MM.1S (cell line): ENCODE results near the gene ZW10.
"Not testable (repeated sequence)": the region's sequence is repeated elsewhere in the genome, so short reads cannot be mapped to it uniquely, and the experiment has no call there.

ENCODE experiments used
- DNase-seq: peaks from one replicate; pipeline ENCODE4 v3.0.0-alpha.2; 2015
- H2AFZ ChIP-seq: fragments of 300-600 bp; sonication (generic); 2 replicates; pipeline ENCODE4 v1.6.0; 2016; ENCODE audit warnings: antibody characterized with exemption, low read length
- H3F3A ChIP-seq: fragments of 300-600 bp; sonication (generic); 2 replicates; pipeline ENCODE4 v1.6.1; 2016; ENCODE audit warnings: mild to moderate bottlenecking, antibody characterized with exemption, low read length, moderate library complexity, mixed read lengths; ENCODE audit not compliant: insufficient read depth
- H3K27ac ChIP-seq: fragments of 300-600 bp; sonication (generic); 2 replicates; pipeline ENCODE4 v1.5.1; 2016; ENCODE audit warnings: mild to moderate bottlenecking, low read length
- H3K27me3 ChIP-seq: fragments of 300-600 bp; sonication (generic); replicated peaks from 2 replicates; pipeline ENCODE4 v1.6.0; 2016; ENCODE audit warnings: low read length; ENCODE audit not compliant: insufficient read depth
- H3K36me3 ChIP-seq: fragments of 300-600 bp; sonication (generic); replicated peaks from 2 replicates; pipeline ENCODE4 v1.6.1; 2016; ENCODE audit warnings: mild to moderate bottlenecking, low read length, mixed read lengths; ENCODE audit not compliant: insufficient read depth
- H3K4me1 ChIP-seq: fragments of 300-600 bp; sonication (generic); 2 replicates; pipeline ENCODE4 v1.6.1; 2016; ENCODE audit warnings: low read length, mixed read lengths
- H3K4me2 ChIP-seq: fragments of 300-600 bp; sonication (generic); 2 replicates; pipeline ENCODE4 v1.6.0; 2016; ENCODE audit warnings: low read depth, low read length
- H3K4me3 ChIP-seq: fragments of 300-600 bp; sonication (generic); 2 replicates; pipeline ENCODE4 v1.5.1; 2016; ENCODE audit warnings: low read length, mixed read lengths
- H3K79me2 ChIP-seq: fragments of 300-600 bp; sonication (generic); 2 replicates; pipeline ENCODE4 v1.6.1; 2016; ENCODE audit warnings: mixed run types, low read length, mixed read lengths
- H3K9ac ChIP-seq: fragments of 300-600 bp; sonication (generic); 2 replicates; pipeline ENCODE4 v1.6.1; 2016; ENCODE audit warnings: low read length, mixed read lengths
- H3K9me2 ChIP-seq: fragments of 300-600 bp; sonication (generic); replicated peaks from 2 replicates; pipeline ENCODE4 v1.6.1; 2016; ENCODE audit warnings: mild to moderate bottlenecking, low read length, mixed read lengths; ENCODE audit not compliant: insufficient read depth
- H3K9me3 ChIP-seq: fragments of 300-600 bp; sonication (generic); replicated peaks from 2 replicates; pipeline ENCODE4 v1.6.1; 2016; ENCODE audit warnings: mild to moderate bottlenecking, low read length, mixed read lengths; ENCODE audit not compliant: insufficient read depth
- H4K20me1 ChIP-seq: fragments of 300-600 bp; sonication (generic); 2 replicates; pipeline ENCODE4 v1.6.1; 2016; ENCODE audit warnings: mild to moderate bottlenecking, low read length, moderate library complexity, mixed read lengths; ENCODE audit not compliant: insufficient read depth
- EZH2 ChIP-seq: fragments of 300-600 bp; sonication (generic); optimal IDR thresholded peaks from 2 replicates; pipeline ENCODE3; 2017; ENCODE audit warnings: low read depth, mild to moderate bottlenecking, antibody characterized with exemption, low read length, mixed read lengths
- EZH2phosphoT487 ChIP-seq: fragments of 300-600 bp; sonication (generic); IDR thresholded peaks from 2 replicates; pipeline ENCODE4 v1.6.1; 2018; ENCODE audit warnings: antibody characterized with exemption, low read length
- TF ChIP-seq, protein P1 (sequence below): fragments of 300-600 bp; sonication (generic); IDR thresholded peaks from 2 replicates; pipeline ENCODE4 v1.5.1; 2016; ENCODE audit warnings: antibody characterized with exemption, low read length, mixed read lengths

ZW10 gene

DNA sequence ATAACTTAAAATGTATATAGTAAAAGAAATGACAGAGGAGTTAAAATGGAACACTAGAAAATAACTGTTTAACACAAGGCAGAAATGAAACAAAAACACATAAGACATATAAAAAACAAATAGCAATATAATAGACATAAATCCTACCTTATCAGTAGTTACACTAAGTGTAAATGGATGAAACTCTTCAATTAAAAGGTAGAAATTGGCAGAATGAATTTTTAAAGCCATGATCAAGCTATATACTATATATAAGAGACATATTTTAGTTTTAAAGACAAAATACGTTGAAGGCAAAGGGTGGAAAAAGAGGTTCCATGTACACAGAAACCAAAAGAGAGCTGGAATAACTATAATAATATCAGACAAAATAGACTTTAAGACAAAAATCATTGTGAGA is 62.5 kb downstream of the ZW10 start:
- H3K4me3 ChIP-seq = no peak overlapping the region
- H4K20me1 ChIP-seq = no peaks in the 10 kb centered on the region
- no peaks in the 10 kb centered on the region for H3K9me3 ChIP-seq
- H3K27me3 ChIP-seq = no peaks in the 10 kb centered on the region
- no peak overlapping the region for H2AFZ ChIP-seq
- H3K4me1 ChIP-seq = no peaks in the 10 kb centered on the region
- H3K36me3 ChIP-seq = no peaks in the 10 kb centered on the region
- no peak overlapping the region for H3K9ac ChIP-seq
- no peak overlapping the region for H3K27ac ChIP-seq
- TF ChIP-seq, protein P1, sequence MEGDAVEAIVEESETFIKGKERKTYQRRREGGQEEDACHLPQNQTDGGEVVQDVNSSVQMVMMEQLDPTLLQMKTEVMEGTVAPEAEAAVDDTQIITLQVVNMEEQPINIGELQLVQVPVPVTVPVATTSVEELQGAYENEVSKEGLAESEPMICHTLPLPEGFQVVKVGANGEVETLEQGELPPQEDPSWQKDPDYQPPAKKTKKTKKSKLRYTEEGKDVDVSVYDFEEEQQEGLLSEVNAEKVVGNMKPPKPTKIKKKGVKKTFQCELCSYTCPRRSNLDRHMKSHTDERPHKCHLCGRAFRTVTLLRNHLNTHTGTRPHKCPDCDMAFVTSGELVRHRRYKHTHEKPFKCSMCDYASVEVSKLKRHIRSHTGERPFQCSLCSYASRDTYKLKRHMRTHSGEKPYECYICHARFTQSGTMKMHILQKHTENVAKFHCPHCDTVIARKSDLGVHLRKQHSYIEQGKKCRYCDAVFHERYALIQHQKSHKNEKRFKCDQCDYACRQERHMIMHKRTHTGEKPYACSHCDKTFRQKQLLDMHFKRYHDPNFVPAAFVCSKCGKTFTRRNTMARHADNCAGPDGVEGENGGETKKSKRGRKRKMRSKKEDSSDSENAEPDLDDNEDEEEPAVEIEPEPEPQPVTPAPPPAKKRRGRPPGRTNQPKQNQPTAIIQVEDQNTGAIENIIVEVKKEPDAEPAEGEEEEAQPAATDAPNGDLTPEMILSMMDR = no peak
- H3K9me2 ChIP-seq = no peaks in the 10 kb centered on the region
- no peaks in the 10 kb centered on the region for H3K79me2 ChIP-seq
- no peak for DNase-seq
- no peaks in the 10 kb centered on the region for H3F3A ChIP-seq
- no peak overlapping the region for H3K4me2 ChIP-seq

DNA sequence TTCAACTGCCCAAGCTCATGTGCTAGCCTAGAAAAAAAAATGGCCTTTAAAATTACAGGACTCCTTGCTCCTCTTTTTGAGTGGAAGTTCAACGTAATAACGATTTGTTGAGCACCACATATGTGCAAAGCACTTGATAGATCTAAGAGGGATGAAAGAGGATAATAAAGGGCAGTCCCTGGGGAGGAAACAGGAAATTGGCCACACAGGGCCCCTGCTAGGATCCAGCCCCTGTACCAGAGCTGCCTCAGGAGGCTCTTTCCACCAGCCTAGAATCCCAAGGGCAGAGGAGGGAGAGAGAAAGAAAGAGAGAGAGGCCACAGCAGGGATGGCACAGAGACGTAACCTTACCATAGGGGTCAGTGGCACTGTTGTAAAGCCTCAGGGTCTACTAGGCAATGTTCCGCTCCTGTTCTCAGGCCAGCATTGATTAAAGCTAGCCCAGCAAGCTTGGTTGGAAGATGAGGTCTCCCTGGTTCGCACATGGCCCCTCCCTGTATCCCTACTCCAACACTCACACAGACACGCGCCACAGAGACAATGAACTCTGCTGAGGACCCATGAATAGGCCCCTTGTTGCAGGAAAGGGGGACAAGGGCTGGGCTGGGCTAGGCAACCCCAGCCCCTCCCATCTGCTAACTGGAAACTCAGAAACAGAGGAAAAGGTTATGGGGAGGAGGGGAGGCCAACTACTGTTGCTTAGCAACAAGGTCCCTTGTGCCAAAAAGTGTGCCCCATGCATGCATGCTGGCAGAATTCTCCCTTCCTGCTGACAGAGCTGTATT is 67.4 kb downstream of the ZW10 start, which contains the start of gene TMPRSS5:
TMPRSS5 (minus strand) TSS at position 438 of the 785 bp plus-strand sequence; CDS start at position 354, 84 bp downstream.
- no peaks in the 10 kb centered on the region for H3K9me2 ChIP-seq
- H3K36me3 ChIP-seq = no peaks in the 10 kb centered on the region
- no peak within 1 kb of the TSS for H3K9ac ChIP-seq
- TF ChIP-seq EZH2 (no peak), EZH2phosphoT487 (no peak)
- TF ChIP-seq, protein P1 = no peak
- no peak within 1 kb of the TSS for H3K4me2 ChIP-seq
- no peaks in the 10 kb centered on the region for H3K79me2 ChIP-seq
- H3K27me3 ChIP-seq = no peaks in the 10 kb centered on the region
- H2AFZ ChIP-seq = no peak within 1 kb of the TSS
- H4K20me1 ChIP-seq = no peaks in the 10 kb centered on the region
- H3F3A ChIP-seq = no peaks in the 10 kb centered on the region
- H3K4me3 ChIP-seq = no peak within 1 kb of the TSS
- H3K4me1 ChIP-seq = no peaks in the 10 kb centered on the region
- H3K9me3 ChIP-seq = no peaks in the 10 kb centered on the region
- no peak for DNase-seq
- H3K27ac ChIP-seq = no peak within 1 kb of the TSS

DNA sequence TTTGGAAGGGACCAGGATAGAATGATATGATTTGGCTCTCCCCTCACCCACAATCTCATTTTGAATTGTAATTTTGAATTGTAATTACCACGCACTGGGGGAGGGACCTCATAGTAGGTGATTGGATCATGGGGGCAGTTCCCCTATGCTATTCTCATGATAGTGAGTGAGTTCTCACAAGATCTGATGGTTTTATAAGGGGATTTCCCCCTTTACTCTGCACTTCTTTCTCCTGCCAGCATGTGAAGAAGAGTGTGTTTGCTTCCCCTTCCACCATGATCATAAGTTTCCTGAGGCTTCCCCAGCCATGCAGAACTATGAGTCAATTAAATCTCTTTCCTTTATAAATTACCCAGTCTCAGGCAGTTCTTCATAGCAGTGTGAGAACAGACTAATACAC is 69.9 kb downstream of the ZW10 start:
- H3K27me3 ChIP-seq, H3K9me3 ChIP-seq, H3K4me1 ChIP-seq, H3K27ac ChIP-seq, H3K79me2 ChIP-seq, H2AFZ ChIP-seq, DNase-seq, H3K9me2 ChIP-seq, H4K20me1 ChIP-seq, H3K4me3 ChIP-seq, H3K36me3 ChIP-seq, H3F3A ChIP-seq, H3K4me2 ChIP-seq, H3K9ac ChIP-seq: not testable (repeated sequence)

DNA sequence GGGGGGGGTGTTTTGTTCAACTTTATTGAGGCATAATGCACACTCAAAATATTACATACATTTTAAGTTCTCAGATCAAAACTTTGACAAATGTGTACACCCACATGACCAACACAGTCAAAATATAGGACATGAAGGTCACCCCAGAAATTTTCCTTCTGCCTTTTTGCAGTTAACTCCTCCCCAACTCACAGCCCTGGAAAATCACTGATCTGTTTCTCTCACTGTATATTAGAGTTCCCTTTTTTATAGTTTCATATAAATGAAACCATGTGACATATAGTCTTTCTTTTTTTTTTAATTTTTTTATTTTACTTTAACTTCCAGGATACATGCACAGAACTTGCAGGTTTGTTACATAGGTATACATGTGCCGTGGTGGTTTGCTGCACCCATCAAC is 72.0 kb downstream of the ZW10 start:
- H3K79me2 ChIP-seq = no peaks in the 10 kb centered on the region
- no peaks in the 10 kb centered on the region for H3K9me3 ChIP-seq
- no peaks in the 10 kb centered on the region for H4K20me1 ChIP-seq
- no peak for DNase-seq
- no peaks in the 10 kb centered on the region for H3K9me2 ChIP-seq
- H3K4me3 ChIP-seq = no peak overlapping the region
- H3K9ac ChIP-seq = no peak overlapping the region
- no peaks in the 10 kb centered on the region for H3K27me3 ChIP-seq
- H3K27ac ChIP-seq = no peak overlapping the region
- H3K36me3 ChIP-seq = no peaks in the 10 kb centered on the region
- TF ChIP-seq EZH2 = no peak
- TF ChIP-seq, protein P1 = no peak
- no peak for TF ChIP-seq EZH2phosphoT487
- no peaks in the 10 kb centered on the region for H3F3A ChIP-seq
- no peaks in the 10 kb centered on the region for H3K4me1 ChIP-seq
- no peak overlapping the region for H2AFZ ChIP-seq
- no peak overlapping the region for H3K4me2 ChIP-seq
